GM12892 (cell line): Measurements from ENCODE around the gene GGTLC2.
A peak's percentile ranks its signal among the peaks of the same experiment; 100 is the strongest.
"Not testable (repeated sequence)": the region's sequence is repeated elsewhere in the genome, so short reads cannot be mapped to it uniquely, and the experiment has no call there.

ENCODE experiments used
- DNase-seq: peaks from one replicate; pipeline ENCODE4 v3.0.0; 2011; ENCODE audit not compliant: insufficient read length
- FAIRE-seq: peaks from 2 replicates; lab custom pipeline; 2011; peaks lifted over from hg19 to GRCh38; lab: Jason Lieb, UNC
- POLR2A ChIP-seq: IDR thresholded peaks from 2 replicates; pipeline ENCODE4 v1.6.1; 2011; ENCODE audit warnings: low read depth, low read length, control low read depth
- POLR2AphosphoS5 ChIP-seq: IDR thresholded peaks from 2 replicates; pipeline ENCODE4 v1.6.1; 2011; ENCODE audit warnings: low read depth, low read length, control low read depth
- TAF1 ChIP-seq: IDR thresholded peaks from 2 replicates; pipeline ENCODE4 v1.6.1; 2011; ENCODE audit warnings: low read depth, mild to moderate bottlenecking, control low read depth, low read length, borderline replicate concordance

The GGTLC2 gene

GRCh38 chr22:22651593-22651992, 7.2 kb downstream of the GGTLC2 start:
- not testable (repeated sequence) for DNase-seq

GRCh38 chr22:22652102-22652501, 7.7 kb downstream of the GGTLC2 start:
- not testable (repeated sequence) for DNase-seq, FAIRE-seq

More at GRCh38 chr22:22651593-22651992, 7.2 kb downstream of the GGTLC2 start:
- not testable (repeated sequence) for FAIRE-seq

GRCh38 chr22:22652573-22652972, 8.2 kb downstream of the GGTLC2 start:
- FAIRE-seq, DNase-seq: not testable (repeated sequence)

GRCh38 chr22:22653677-22654381, 9.4 kb downstream of the GGTLC2 start:
- not testable (repeated sequence) for DNase-seq, FAIRE-seq

- TF ChIP-seq POLR2A (no peak), TAF1 (no peak), POLR2AphosphoS5 (no peak)
- DNase-seq (no peak), FAIRE-seq (no peak)
These were observed 11.3 kb downstream of the GGTLC2 start for GRCh38 chr22:22655452-22656290.

- no peak for TF ChIP-seq POLR2AphosphoS5
- TF ChIP-seq POLR2A, result no peak
- TF ChIP-seq TAF1, result no peak
- no peak for FAIRE-seq
- no peak for DNase-seq
These were observed 13.3 kb downstream of the GGTLC2 start for GRCh38 chr22:22657712-22658111.

- FAIRE-seq, result no peak
- TF ChIP-seq POLR2AphosphoS5 (no peak), TAF1 (no peak), POLR2A (no peak)
- DNase-seq, result no peak
These were observed 16.9 kb downstream of the GGTLC2 start for GRCh38 chr22:22661275-22661674.

- FAIRE-seq (no peak), DNase-seq (no peak)
- TF ChIP-seq TAF1 (no peak), POLR2A (no peak), POLR2AphosphoS5 (no peak)
These were observed 17.7 kb downstream of the GGTLC2 start for GRCh38 chr22:22662095-22662494.

- no peak for DNase-seq
- FAIRE-seq, result no peak
- TF ChIP-seq POLR2AphosphoS5 (no peak), TAF1 (no peak), POLR2A (no peak)
These were observed 19.7 kb downstream of the GGTLC2 start for GRCh38 chr22:22663861-22664800.

GRCh38 chr22:22666307-22667091, 22.1 kb downstream of the GGTLC2 start:
- DNase-seq, result no peak
- TF ChIP-seq TAF1, result no peak
- TF ChIP-seq POLR2A, result no peak
- TF ChIP-seq POLR2AphosphoS5, result no peak
- peak; percentile 96 for FAIRE-seq

- TF ChIP-seq TAF1 (no peak), POLR2A (no peak), POLR2AphosphoS5 (no peak)
- DNase-seq (no peak), FAIRE-seq (no peak)
These were observed 23.8 kb downstream of the GGTLC2 start for GRCh38 chr22:22667966-22668880.
